Measurements from ENCODE around the gene TMEM121.
"Not testable (repeated sequence)": the region's sequence is repeated elsewhere in the genome, so short reads cannot be mapped to it uniquely, and the experiment has no call there.

The TMEM121 gene

DNA sequence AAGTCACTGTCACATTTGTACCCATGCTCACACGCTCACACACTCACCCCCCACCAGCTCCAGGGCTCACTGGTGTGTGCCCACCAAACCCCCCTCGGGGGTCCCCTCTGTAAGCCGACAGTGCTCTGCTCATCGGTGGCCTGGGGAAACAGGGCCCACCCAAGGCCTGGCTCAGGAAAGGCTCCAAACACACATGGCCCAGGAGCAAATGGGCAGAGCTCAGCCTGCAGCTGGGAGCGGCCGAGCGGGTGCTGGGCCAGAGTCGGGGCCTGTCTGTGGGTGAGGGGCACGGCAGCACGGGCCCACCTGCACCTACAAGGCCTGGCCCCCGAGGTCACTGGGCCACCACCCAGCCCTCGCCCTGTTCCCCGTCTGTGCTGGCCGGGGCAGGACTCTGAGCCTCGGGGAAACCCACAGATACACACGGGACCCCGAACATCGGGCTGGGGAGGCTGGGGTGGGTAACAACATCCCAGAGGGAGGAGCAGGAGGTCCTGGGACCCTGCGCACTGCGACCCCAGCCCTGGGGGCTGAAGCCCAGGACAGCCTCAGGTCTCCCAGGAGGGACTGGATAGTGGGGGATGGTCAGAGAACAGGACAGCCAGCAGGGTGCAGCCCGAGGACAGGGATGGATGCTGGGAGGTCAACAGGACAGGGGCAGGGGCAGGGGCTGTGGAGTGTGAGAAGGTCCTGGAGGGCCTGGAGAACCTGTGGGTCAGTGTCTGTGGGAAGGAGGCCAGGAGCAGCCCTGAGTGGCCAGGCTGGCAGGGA lies 45.0 kb downstream of the TMEM121 start:
- not testable (repeated sequence) for DNase-seq

DNA sequence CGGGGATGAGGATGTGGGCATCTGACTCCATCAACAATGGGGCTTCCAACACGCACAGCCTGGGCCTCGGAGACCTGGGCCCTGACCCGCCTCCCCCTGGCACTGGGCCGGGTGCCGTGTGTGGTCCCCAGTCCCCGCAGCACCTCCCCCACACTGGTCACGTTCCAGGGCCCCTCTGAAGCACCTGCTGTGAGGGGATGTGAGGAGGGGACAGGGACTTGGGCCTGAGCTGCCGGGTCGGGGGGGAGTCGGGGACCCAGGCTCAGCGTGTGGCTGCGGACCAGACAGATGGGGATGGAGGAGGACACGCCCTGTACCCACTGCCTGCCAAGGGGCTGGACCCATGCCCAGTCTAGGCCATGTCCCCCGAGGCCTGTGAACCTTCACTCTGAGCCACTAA lies 45.7 kb downstream of the TMEM121 start:
- not testable (repeated sequence) for DNase-seq

- DNase-seq, result not testable (repeated sequence)
These were observed 47.5 kb downstream of the TMEM121 start for GRCh38 chr14:105573841-105574240.

GRCh38 chr14:105574411-105574810 lies 48.0 kb downstream of the TMEM121 start:
- DNase-seq, result not testable (repeated sequence)

DNA sequence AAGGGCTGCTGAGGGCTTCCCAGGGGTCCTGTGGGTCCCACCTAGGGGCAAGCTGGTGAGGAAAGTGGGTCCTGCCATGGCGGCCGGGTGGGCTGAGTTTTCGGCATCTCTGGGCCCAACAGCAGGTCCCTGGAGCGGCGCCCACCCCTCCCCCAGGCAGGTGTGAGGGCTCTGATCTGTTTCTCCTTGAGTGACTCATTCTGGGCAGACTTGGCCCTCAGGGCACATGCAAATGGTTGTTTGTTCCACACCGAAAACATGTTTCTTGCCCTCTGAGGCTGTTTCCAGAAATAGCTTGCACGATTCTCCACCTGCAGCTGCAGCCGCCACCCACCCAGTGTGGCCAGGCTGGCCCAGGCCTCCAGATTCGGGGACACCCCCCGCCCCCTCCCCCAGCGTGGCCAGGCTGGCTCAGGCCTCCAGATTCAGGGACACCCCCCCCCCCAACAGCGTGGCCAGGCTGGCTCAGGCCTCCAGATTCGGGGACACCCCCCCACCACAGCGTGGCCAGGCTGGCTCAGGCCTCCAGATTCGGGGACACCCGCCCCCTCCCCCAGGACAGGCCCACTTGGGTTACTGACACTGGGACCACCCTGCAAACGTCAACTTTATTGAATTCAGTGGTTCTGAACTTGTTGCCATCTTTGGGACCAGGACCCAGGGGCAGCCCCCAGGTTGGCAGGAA lies 48.8 kb downstream of the TMEM121 start:
- DNase-seq, result not testable (repeated sequence)

DNA sequence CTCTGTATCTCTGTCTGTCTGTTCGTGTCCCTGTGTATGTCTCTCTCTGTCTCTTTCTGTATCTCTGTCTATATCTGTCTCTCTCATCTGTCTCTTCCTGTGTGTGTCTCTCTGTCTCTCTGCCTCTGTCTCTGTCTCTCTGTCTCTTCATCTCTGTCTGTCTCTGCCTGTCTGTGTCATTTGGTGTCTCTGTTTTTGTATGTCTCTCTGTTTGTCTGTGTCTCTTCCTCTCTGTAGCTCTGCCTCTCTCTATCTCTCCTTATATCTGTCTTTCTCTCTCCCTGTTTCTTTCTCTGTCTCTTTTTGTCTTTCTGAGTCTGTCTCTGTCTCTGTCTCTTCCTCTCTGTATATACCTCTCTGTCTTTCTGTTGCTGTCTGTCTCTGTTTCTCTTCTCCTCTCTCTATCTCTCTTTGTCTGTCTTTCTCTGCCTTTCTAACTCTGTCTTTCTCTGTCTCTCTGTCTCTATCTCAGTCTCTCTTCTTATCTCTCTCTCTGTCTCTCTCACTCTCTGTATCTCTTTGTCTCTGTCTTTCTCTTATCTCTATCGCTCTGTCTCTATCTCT lies 50.2 kb downstream of the TMEM121 start:
- DNase-seq, result no peak

DNA sequence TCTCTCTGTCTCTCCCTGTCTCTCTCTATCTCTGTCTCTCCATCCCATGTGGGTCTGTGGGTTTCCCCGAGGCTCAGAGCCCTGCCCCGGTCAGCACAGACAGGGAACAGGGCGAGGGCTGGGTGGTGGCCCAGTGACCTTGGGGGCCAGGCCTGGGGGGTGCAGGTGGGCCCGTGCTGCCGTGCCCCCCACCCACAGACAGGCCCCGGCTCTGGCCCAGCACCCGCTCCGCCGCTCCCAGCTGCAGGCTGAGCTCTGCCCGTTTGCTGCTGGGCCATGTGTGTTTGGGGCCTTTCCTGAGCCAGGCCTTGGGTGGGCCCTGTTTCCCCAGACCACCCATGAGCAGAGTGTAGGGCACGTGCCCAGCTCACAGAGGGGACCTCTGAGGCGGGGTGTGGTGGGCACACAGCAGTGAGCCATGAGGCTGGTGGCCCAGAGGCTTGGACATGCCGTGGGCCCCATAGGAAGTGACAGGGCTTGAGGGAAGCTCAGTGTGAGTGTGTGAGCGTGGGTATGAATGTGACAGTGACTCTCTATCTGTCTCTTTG lies 51.0 kb downstream of the TMEM121 start:
- no peak for DNase-seq

- DNase-seq, result no peak
These were observed 51.7 kb downstream of the TMEM121 start for GRCh38 chr14:105578070-105578469.

DNA sequence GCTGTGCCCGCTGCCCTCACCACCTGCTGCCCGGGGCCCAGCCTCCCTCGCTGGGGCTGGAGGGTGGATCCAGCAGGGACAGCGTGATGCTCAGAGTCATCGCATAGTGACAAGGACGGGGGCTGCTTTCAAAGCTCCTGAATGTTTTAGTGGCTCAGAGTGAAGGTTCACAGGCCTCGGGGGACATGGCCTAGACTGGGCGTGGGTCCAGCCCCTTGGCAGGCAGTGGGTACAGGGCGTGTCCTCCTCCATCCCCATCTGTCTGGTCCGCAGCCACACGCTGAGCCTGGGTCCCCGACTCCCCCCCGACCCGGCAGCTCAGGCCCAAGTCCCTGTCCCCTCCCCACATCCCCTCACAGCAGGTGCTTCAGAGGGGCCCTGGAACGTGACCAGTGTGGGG lies 52.8 kb downstream of the TMEM121 start:
- not testable (repeated sequence) for DNase-seq
